ENCODE data around the gene DAD1.

Gene DAD1

GRCh38 chr14:22629361-22629760 lies 40.3 kb upstream of the DAD1 start:
- TF ChIP-seq TAF1 (IDR thresholded peaks at IDR 0.05; ENCODE audit: borderline replicate concordance, insufficient read depth, low read length) (no peak), SIN3A (IDR thresholded peaks at IDR 0.05; ENCODE audit: borderline replicate concordance, insufficient read depth, low read length) (no peak), FOXP2 (optimal IDR thresholded peaks at IDR 0.05; ENCODE audit: borderline replicate concordance, extremely low read depth, extremely low read length, insufficient read depth) (no peak), POLR2AphosphoS5 (IDR thresholded peaks at IDR 0.05; ENCODE audit: low read depth, low read length) (no peak)
- TF ChIP-seq, protein P1, sequence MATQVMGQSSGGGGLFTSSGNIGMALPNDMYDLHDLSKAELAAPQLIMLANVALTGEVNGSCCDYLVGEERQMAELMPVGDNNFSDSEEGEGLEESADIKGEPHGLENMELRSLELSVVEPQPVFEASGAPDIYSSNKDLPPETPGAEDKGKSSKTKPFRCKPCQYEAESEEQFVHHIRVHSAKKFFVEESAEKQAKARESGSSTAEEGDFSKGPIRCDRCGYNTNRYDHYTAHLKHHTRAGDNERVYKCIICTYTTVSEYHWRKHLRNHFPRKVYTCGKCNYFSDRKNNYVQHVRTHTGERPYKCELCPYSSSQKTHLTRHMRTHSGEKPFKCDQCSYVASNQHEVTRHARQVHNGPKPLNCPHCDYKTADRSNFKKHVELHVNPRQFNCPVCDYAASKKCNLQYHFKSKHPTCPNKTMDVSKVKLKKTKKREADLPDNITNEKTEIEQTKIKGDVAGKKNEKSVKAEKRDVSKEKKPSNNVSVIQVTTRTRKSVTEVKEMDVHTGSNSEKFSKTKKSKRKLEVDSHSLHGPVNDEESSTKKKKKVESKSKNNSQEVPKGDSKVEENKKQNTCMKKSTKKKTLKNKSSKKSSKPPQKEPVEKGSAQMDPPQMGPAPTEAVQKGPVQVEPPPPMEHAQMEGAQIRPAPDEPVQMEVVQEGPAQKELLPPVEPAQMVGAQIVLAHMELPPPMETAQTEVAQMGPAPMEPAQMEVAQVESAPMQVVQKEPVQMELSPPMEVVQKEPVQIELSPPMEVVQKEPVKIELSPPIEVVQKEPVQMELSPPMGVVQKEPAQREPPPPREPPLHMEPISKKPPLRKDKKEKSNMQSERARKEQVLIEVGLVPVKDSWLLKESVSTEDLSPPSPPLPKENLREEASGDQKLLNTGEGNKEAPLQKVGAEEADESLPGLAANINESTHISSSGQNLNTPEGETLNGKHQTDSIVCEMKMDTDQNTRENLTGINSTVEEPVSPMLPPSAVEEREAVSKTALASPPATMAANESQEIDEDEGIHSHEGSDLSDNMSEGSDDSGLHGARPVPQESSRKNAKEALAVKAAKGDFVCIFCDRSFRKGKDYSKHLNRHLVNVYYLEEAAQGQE (IDR thresholded peaks at IDR 0.05; ENCODE audit: insufficient read depth in 1 of 2, low read depth in 2 of 2, low read length in 2 of 2): no peak

- TF ChIP-seq FOXP2 (optimal IDR thresholded peaks at IDR 0.05; ENCODE audit: borderline replicate concordance, extremely low read depth, extremely low read length, insufficient read depth) (no peak), TAF1 (IDR thresholded peaks at IDR 0.05; ENCODE audit: borderline replicate concordance, insufficient read depth, low read length) (no peak), POLR2AphosphoS5 (IDR thresholded peaks at IDR 0.05; ENCODE audit: low read depth, low read length) (no peak), SIN3A (IDR thresholded peaks at IDR 0.05; ENCODE audit: borderline replicate concordance, insufficient read depth, low read length) (no peak)
- TF ChIP-seq, protein P1 (IDR thresholded peaks at IDR 0.05; ENCODE audit: insufficient read depth in 1 of 2, low read depth in 2 of 2, low read length in 2 of 2): no peak
Measured at GRCh38 chr14:22627506-22628263, 38.7 kb upstream of the DAD1 start.

DNA sequence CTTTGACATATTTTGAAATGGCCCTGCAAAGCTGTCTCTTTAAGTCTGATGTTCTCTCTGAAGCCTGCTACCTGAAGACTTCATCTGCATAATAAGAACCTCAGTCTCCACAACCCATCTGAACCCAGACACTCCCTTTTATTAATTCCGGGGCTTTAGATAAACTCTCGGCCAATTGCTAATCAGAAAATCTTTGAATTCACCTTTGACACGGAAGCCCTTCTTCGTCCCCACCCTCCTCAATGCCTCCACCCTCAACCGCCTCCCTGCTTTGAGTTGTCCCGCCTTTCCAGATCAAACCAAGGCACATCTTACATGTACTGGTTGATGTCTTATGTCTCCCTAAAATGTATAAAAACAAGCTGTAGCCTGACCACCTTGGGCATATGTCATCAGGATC lies 37.6 kb upstream of the DAD1 start:
- TF ChIP-seq SIN3A (IDR thresholded peaks at IDR 0.05; ENCODE audit: borderline replicate concordance, insufficient read depth, low read length): no peak
- no peak for TF ChIP-seq POLR2AphosphoS5 (IDR thresholded peaks at IDR 0.05; ENCODE audit: low read depth, low read length)

- no peak for TF ChIP-seq FOXP2 (optimal IDR thresholded peaks at IDR 0.05; ENCODE audit: borderline replicate concordance, extremely low read depth, extremely low read length, insufficient read depth)
- no peak for TF ChIP-seq SIN3A (IDR thresholded peaks at IDR 0.05; ENCODE audit: borderline replicate concordance, insufficient read depth, low read length)
- TF ChIP-seq, protein P1 (IDR thresholded peaks at IDR 0.05; ENCODE audit: insufficient read depth in 1 of 2, low read depth in 2 of 2, low read length in 2 of 2): no peak
- TF ChIP-seq POLR2AphosphoS5 (IDR thresholded peaks at IDR 0.05; ENCODE audit: low read depth, low read length): no peak
- TF ChIP-seq TAF1 (IDR thresholded peaks at IDR 0.05; ENCODE audit: borderline replicate concordance, insufficient read depth, low read length): no peak
Measured at GRCh38 chr14:22623047-22623446, 34.0 kb upstream of the DAD1 start.

- no peak for TF ChIP-seq TAF1 (IDR thresholded peaks at IDR 0.05; ENCODE audit: borderline replicate concordance, insufficient read depth, low read length)
- TF ChIP-seq SIN3A (IDR thresholded peaks at IDR 0.05; ENCODE audit: borderline replicate concordance, insufficient read depth, low read length): no peak
- no peak for TF ChIP-seq POLR2AphosphoS5 (IDR thresholded peaks at IDR 0.05; ENCODE audit: low read depth, low read length)
- TF ChIP-seq FOXP2 (optimal IDR thresholded peaks at IDR 0.05; ENCODE audit: borderline replicate concordance, extremely low read depth, extremely low read length, insufficient read depth): no peak
- TF ChIP-seq, protein P1 (IDR thresholded peaks at IDR 0.05; ENCODE audit: insufficient read depth in 1 of 2, low read depth in 2 of 2, low read length in 2 of 2): no peak
Measured at GRCh38 chr14:22622255-22622654, 33.2 kb upstream of the DAD1 start.

Measured in PFSK-1 (cell line).